Measurements from ENCODE around the gene AJAP1.

The AJAP1 gene

GRCh38 chr1:4778056-4778455, 123.6 kb downstream of the AJAP1 start:
- no peak for DNase-seq

- DNase-seq, result no peak
Observed at GRCh38 chr1:4781646-4782045, 127.2 kb downstream of the AJAP1 start.

- DNase-seq, result no peak
Observed at GRCh38 chr1:4784761-4785160, 130.4 kb downstream of the AJAP1 start.

DNA sequence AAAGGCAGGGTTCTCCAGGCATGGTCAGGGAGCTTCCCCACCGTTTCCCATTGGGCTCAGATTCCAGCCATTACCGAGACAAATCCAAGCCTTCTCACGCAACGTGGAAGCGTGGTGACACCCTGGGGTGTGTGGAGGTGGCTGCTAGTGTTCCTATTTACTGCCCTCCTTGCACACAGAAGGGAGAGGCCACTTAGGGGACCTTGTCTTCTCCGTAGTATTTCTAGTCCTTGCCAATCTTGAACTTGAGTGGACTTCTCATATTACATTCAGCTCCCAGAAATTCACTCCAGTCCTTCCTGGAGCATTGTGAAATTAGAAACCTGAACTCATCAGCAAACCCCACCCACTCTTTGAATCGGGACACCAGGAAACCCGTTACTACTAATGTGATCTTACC, 131.6 kb downstream of the AJAP1 start:
- no peak for DNase-seq

DNA sequence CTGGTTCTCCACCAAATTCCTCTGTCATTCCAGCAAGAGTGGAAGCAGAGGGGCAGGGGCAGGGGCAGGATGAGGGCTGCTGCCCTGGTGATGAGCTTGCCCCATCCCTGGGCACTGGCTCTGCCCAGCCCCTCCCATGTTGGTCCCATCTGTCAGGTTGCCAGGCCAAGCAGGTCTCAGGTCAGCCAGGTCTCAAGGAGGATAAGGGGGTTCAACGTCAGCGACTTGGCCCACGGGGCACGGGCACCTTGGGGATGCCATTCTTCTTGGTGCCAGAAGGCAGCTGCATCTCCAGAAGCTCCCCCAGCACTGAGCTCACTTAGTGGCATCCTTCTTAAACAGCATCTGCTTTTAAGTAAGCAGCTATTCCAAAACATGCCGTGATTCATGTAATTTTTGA, 133.1 kb downstream of the AJAP1 start:
- no peak for DNase-seq

- no peak for DNase-seq
Observed at GRCh38 chr1:4792565-4792964, 138.2 kb downstream of the AJAP1 start.

DNA sequence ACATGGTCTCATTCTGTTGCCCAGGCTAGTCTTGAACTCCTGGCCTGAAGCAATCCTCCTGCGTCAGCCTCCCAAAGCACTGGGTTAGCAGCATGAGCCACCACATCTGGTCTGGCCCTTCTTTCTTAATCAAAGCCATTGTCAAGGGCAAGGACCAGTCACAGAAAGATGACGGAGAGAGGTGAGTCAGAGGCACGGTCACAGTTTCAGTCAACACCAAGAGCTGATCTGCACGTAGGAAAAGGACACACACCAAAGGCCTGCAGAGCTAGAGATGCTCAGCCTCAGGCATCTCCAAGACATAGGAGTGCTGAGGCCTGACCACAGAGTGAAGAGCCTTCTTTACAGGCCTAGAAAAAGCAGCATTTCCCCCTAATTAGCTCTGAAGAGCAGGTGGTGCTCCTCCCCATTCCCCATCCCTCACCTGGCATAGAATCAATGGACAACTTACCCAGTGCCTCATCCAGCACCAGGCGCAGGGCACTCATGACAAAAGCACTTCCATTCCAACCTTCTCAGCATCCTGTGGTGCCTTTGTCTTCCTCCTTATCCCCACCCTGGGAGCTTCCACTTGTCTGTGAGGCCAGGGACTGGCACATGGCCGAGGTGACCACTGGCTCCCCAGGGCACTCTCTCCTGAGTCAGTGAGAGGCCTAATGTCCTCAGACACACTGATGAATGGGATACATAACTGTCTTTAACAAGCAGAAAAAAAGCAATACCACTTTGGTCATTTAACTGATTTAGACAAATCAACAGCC, 139.8 kb downstream of the AJAP1 start:
- no peak for DNase-seq

DNA sequence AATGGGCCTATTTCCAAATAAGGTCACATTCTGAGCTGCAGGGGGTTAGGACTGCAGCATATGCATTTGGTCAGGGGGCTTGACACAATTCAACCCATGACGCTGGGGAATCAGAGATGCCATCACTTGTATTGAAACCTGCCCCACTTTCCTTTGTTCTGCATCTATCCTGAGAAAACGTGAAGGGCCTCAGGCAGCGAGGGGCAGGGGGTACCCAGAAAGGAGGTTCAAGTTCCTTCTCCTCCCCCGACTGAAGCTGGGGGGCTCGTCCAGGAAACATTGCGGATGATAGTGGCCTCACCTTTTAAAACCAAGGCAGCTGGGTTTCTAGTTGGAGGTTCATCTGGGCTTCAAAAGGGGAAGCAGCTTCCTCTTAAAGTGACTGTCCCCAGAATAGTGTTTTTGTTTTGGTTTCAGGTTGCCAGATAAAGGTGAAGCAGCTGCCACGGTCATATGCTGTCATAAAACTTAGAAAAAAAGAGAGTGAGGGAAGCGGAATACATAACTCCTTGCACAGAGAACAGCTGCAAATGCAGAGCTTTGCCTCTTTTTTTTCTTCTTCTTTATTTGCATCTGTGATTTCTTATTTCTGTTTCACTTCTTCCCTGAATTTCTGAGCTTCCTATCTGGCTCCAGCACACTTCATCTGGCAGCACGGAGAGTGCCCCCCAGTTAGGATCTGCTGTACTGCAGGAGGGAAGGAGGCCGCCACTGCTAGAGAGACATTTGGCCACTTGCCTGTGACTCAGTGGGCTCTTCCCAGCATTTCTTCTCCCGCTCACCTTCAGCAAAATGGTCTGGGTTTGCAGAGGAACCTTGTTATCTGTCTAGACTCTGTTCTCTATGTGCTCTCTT, 142.0 kb downstream of the AJAP1 start:
- DNase-seq, result no peak

DNA sequence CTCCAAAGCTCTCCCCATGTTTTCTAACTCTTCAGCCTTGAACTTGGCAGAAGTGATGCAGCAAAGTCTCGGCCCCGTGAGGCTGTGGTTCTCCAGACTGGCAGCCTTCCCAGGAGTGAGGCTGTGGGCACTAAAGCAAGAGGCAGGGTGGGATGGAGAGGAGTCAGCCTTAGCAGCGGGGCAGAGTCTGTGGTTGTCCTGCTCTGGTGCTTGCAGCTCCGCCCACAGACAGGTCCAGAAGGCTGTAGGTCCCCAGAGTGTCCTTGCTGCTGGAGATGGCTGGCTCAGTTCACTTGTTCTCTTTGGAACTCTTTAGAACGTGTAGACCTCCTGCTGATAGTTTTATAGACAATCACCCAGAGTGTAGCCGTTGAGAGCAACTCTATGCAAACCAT, 142.6 kb downstream of the AJAP1 start:
- DNase-seq, result no peak

- DNase-seq, result no peak
Observed at GRCh38 chr1:4797429-4797828, 143.0 kb downstream of the AJAP1 start.

DNA sequence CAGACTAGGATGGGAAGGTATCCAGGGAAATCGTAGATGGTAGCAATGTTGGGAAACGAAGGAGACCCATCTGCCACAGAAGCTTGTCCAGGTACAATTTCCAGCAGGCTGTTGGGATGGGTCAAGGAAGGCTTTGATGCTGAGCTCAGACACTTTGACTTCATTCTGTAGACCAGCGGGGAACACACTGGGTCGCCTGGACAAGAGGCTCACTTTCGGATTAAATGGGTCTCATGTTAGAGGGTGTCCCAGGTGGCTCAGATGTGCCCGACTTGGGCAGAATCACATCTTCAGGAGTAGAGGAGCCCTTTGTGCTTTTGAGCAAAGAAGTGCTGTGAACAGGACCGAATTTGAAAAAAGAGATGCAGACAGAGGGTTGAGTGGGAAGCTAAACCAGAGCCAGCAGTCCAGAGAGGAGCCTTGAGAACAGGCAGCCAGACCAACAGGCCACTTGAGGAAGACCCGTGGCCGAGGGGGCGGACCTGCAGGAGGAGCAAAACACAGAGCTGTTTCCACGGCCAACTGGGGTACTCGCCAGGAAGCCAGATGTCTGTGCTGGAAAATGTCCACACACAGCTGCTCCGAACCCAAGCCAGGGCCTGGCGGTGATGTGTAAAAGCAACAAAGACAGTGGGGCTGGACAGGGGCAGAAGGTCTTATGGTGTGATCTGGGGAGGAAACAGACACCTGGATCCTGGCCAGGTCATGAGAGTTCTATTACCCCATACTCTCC, 146.9 kb downstream of the AJAP1 start:
- DNase-seq, result no peak

DNA sequence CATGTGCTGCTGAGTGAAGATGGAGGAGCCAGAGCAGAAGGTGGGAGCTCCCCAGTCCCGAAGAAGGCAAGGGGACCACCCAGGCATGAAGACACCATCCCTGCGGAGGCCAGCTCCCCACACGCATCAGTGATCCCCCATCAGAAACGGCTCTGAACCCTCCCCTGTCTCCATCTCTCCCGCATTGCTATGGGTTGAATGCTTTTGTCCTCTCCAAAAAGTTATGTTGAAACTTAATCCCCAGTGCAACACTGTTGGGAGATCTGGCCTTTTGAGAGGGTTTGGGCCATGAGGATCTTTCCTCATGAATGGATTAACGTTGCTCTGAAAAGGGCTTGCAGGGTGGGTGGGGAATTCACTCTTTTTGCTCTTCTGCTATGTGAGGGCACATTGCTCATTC, 147.6 kb downstream of the AJAP1 start:
- DNase-seq, result no peak

GRCh38 chr1:4803335-4803734, 148.9 kb downstream of the AJAP1 start:
- DNase-seq, result no peak

- DNase-seq, result no peak
Observed at GRCh38 chr1:4805987-4806386, 151.6 kb downstream of the AJAP1 start.

DNA sequence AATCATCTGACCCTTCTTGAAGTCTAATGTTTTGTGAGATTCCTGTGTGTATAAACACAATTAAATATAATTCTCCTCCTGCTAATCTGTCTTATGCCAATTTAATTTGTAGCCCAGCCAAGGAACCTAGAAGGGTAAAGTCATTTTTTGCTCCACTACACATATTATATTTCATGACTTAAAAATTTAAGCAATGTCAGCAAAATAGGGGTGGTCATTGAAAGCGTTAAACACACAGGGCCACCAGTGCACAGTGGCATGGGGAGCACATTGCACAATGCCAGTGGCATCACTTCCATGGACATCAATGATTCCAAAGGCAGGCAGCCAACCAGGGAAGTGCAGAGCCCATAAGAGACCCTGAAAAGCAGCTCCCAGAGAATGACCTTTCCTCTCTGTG, 166.1 kb downstream of the AJAP1 start:
- DNase-seq, result no peak

GRCh38 chr1:4825800-4826450, 171.5 kb downstream of the AJAP1 start:
- peak; percentile 71 for DNase-seq

DNA sequence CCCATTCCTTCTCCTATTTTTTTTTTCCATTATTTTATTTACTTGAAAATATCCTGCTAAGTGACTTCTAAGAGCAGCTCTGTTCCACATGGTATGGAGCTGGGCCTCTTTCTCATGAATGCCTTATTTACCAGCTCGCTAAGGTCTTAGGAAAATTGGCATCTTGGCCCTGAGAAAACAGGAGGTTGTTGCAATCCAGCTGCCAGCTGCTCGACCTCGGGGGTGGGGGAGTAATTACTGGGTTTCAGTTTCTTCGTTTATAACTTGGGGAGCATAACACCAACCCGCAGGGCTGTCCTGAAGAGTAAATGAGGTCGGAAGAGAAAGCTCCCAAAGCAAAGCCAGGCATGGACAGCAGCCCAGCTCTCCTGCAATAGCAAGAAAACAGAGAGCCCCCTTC, 176.3 kb downstream of the AJAP1 start:
- DNase-seq, result no peak

DNA sequence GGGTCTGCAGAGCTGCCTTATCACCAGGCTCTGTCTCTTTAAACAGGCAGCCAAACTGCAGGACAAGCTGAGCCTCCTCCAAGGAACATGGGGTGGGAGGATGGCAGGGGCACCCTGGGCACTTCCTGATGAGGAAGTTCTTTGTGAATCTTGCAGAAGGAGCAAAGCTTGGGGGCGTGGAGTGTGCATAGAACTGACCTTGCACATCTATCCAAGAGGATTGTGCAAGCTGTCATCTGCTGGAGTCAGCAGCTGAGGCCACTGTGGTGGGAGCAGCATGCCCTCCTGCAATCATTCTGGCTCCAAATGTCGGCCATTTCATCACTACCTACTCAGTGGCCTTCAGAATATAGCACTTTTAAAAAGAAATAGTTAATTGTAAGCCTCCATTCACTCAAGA, 182.2 kb downstream of the AJAP1 start:
- no peak for DNase-seq

DNA sequence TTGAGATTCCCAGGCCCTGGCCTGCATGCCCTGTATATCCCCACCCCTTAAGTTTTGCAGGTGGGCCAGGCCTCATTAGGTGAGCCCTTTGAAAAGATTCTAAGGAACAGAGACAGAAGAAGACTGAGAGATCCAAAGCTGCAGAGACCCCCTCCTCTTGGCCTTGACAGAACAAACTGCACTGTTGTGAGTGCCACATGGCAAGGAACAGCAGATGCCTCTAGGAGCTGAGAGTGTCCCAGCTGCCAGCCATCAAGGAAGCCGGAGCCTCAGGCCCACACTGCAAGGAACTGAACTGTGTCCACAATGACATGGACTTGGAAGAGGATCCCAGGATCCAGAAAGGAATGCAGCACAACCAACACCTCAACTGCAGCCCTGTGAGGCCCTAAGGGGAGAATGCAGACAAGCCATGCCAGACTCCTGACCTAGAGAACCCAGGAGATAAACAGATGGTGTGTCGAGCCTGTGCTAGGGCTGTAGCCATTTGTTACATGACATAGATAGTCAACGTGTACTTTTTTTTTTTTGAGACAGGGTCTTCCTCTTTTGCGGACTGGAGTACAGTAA, 182.7 kb downstream of the AJAP1 start:
- DNase-seq, result no peak

DNA sequence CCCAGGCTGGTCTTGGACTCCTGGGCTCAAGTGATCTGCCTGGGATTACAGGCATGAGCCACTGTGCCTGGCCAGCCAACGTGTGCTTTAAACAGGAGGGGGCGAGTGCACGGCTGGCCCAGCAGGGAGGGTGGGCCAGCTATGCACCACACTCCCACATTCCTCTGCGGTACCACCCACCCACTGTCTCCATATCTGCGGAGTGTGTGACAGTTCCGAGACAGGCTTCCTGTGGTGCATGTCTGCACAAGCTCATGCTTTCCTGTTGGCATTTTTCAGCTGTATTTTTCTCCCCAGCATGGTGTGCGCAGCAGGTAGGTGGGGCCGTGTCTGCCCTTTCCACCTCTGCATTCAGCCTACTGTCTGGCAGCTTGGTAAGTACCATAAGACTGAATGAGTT, 183.3 kb downstream of the AJAP1 start:
- DNase-seq, result no peak

GRCh38 chr1:4838231-4838630, 183.8 kb downstream of the AJAP1 start:
- no peak for DNase-seq

All from eye (tissue), 1 donor.